ENCODE data around the gene PAM16.

- TF ChIP-seq CTCF (IDR thresholded peaks at IDR 0.05; ENCODE audit: low read depth, low read length, poor library complexity, severe bottlenecking): no peak
- TF ChIP-seq EZH2phosphoT487 (IDR thresholded peaks at IDR 0.05; ENCODE audit: borderline replicate concordance, low read length): no peak
Measured at GRCh38 chr16:4351880-4352279, 759 bp upstream of the PAM16 start.
